Fibroblast of lung (primary cell): ENCODE measurements around the gene IMP4. TPM values are rescaled to one million over a fixed set of nuclear protein-coding genes. Genes with fewer than 3 reads are reported as not detected.

Experiments
- DNase-seq, 2 donors: peaks; one replicate each; pipeline versions ENCODE4 v3.0.0 to v3.0.0-alpha.2; 2010; ENCODE audit warnings: low read depth in 2 of 2
- H2AFZ ChIP-seq: 2 replicates; pipeline ENCODE4 v1.5.1; 2012; ENCODE audit warnings: low read length, control low read depth, inconsistent platforms
- H3K27ac ChIP-seq: 2 replicates; pipeline ENCODE4 v1.5.1; 2011; ENCODE audit warnings: low read length, control low read depth; ENCODE audit not compliant: insufficient read depth
- H3K27me3 ChIP-seq: 2 replicates; pipeline ENCODE4 v1.5.1; 2011; ENCODE audit warnings: mild to moderate bottlenecking, low read length; ENCODE audit not compliant: control insufficient read depth, insufficient read depth
- H3K36me3 ChIP-seq: 2 replicates; pipeline ENCODE4 v1.5.1; 2011; ENCODE audit warnings: low read length; ENCODE audit not compliant: control insufficient read depth, insufficient read depth
- H3K4me1 ChIP-seq: 2 replicates; pipeline ENCODE4 v1.5.1; 2011; ENCODE audit warnings: low read length; ENCODE audit not compliant: control insufficient read depth, insufficient read depth; ENCODE audit errors: extremely low read depth
- H3K4me2 ChIP-seq: 2 replicates; pipeline ENCODE4 v1.5.1; 2011; ENCODE audit warnings: low read length, control low read depth; ENCODE audit not compliant: insufficient read depth; ENCODE audit errors: extremely low read depth
- H3K4me3 ChIP-seq, 4 experiments: fragments of 200-600 bp in 1 of 4; sonication (generic) in 1 of 4; replicated peaks in 1 of 4; 2 replicates each; pipeline ENCODE4 v1.5.1; 2011 to 2016; ENCODE audit warnings: low read length in 4 of 4, low read depth in 3 of 4, mild to moderate bottlenecking in 3 of 4, control low read depth in 2 of 4, inconsistent platforms in 1 of 4, mixed read lengths in 1 of 4; ENCODE audit not compliant: insufficient read depth in 1 of 4; ENCODE audit errors: control extremely low read depth in 1 of 4
- H3K79me2 ChIP-seq: 2 replicates; pipeline ENCODE4 v1.5.1; 2012; ENCODE audit warnings: mild to moderate bottlenecking, low read length, inconsistent platforms; ENCODE audit not compliant: control insufficient read depth, insufficient read depth
- H3K9ac ChIP-seq: 2 replicates; pipeline ENCODE4 v1.5.1; 2011; ENCODE audit warnings: mild to moderate bottlenecking, low read length, control low read depth; ENCODE audit not compliant: insufficient read depth
- H3K9me3 ChIP-seq: 2 replicates; pipeline ENCODE4 v1.5.1; 2012; ENCODE audit warnings: low read depth, low read length; ENCODE audit not compliant: control insufficient read depth, insufficient read depth
- H4K20me1 ChIP-seq: 2 replicates; pipeline ENCODE4 v1.5.1; 2011; ENCODE audit warnings: low read length; ENCODE audit not compliant: control insufficient read depth, insufficient read depth; ENCODE audit errors: extremely low read depth
- CTCF ChIP-seq, 2 donors: IDR thresholded peaks in 1 of 2; conservative IDR thresholded peaks in 1 of 2; 1 replicate in 1 of 2; 2 replicates in 1 of 2; pipeline ENCODE4 v1.5.1; 2011 to 2012; ENCODE audit warnings: low read length in 2 of 2, control low read depth in 1 of 2, inconsistent platforms in 1 of 2, low read depth in 1 of 2, mild to moderate bottlenecking in 1 of 2
- EZH2 ChIP-seq: IDR thresholded peaks from 2 replicates; pipeline ENCODE4 v1.5.1; 2012; ENCODE audit warnings: low read length, control low read depth, mild to moderate bottlenecking; ENCODE audit errors: missing control alignments
- polyA plus RNA-seq, 2 donors: library from polyadenylated mRNA; depleted of rRNA in 1 of 2; stranded (reverse) in 1 of 2; unstranded in 1 of 2; fragments of >200 nt; gene quantifications; 2 replicates each; pipeline ENCODE4 v1.2.1, GENCODE V29; 2011 to 2012; ENCODE audit warnings: missing spikeins in 1 of 2
- total RNA-seq: library from RNA; depleted of rRNA; stranded (reverse); fragments of >200 nt; gene quantifications from 2 replicates; pipeline ENCODE4 v1.2.1, GENCODE V29; 2014

IMP4 gene
- total and polyA plus RNA-seq, 2 donors (not counting 1 experiment from before 2014, with no cell fraction given): 46.3 to 58.0 TPM

GRCh38 chr2:130346741-130347066, 4.0 kb downstream of the IMP4 start:
- peaks cover 15% of the 10 kb centered on the region for H3K79me2 ChIP-seq
- no peaks in the 10 kb centered on the region for H3K9me3 ChIP-seq
- peaks cover 29% of the 10 kb centered on the region for H3K36me3 ChIP-seq
- no peak overlapping the region for H3K9ac ChIP-seq
- H3K4me3 ChIP-seq: no peak overlapping the region
- H3K4me1 ChIP-seq: peaks cover 2% of the 10 kb centered on the region
- H3K27ac ChIP-seq: no peak overlapping the region
- TF ChIP-seq EZH2: no peak
- no peak overlapping the region for H2AFZ ChIP-seq
- no peaks in the 10 kb centered on the region for H4K20me1 ChIP-seq
- no peak overlapping the region for H3K4me2 ChIP-seq
- H3K27me3 ChIP-seq: no peaks in the 10 kb centered on the region
- no peak for DNase-seq

- H4K20me1 ChIP-seq: no peaks in the 10 kb centered on the region
- no peak overlapping the region for H3K27ac ChIP-seq
- H3K4me2 ChIP-seq: no peak overlapping the region
- no peak overlapping the region for H3K4me3 ChIP-seq
- TF ChIP-seq CTCF (conservative IDR thresholded peaks at IDR 0.05 in 1 of 2, IDR thresholded peaks at IDR 0.05 in 1 of 2; ENCODE audit: low read depth in 1 of 2, low read length in 2 of 2) (no peak), EZH2 (no peak)
- H3K36me3 ChIP-seq: peaks cover 29% of the 10 kb centered on the region
- no peaks in the 10 kb centered on the region for H3K27me3 ChIP-seq
- DNase-seq: no peak
- H2AFZ ChIP-seq: no peak overlapping the region
- peaks cover 15% of the 10 kb centered on the region for H3K79me2 ChIP-seq
- no peaks in the 10 kb centered on the region for H3K9me3 ChIP-seq
- peaks cover 2% of the 10 kb centered on the region for H3K4me1 ChIP-seq
- H3K9ac ChIP-seq: no peak overlapping the region
Observed at GRCh38 chr2:130347220-130347925, 4.7 kb downstream of the IMP4 start.

- no peak overlapping the region for H3K27ac ChIP-seq
- H3K9ac ChIP-seq: no peak overlapping the region
- H2AFZ ChIP-seq: no peak overlapping the region
- H3K4me3 ChIP-seq: no peak overlapping the region
- H3K9me3 ChIP-seq: no peaks in the 10 kb centered on the region
- H3K4me2 ChIP-seq: no peak overlapping the region
- peaks cover 29% of the 10 kb centered on the region for H3K36me3 ChIP-seq
- H3K79me2 ChIP-seq: peaks cover 7% of the 10 kb centered on the region
- no peaks in the 10 kb centered on the region for H3K4me1 ChIP-seq
- H3K27me3 ChIP-seq: no peaks in the 10 kb centered on the region
- H4K20me1 ChIP-seq: no peaks in the 10 kb centered on the region
- TF ChIP-seq EZH2 (no peak), CTCF (conservative IDR thresholded peaks at IDR 0.05 in 1 of 2, IDR thresholded peaks at IDR 0.05 in 1 of 2; ENCODE audit: low read depth in 1 of 2, low read length in 2 of 2) (no peak)
- no peak for DNase-seq
Observed at GRCh38 chr2:130349174-130349573, 6.5 kb downstream of the IMP4 start.
